ENCODE data around the gene MIX23.

Gene MIX23

GRCh38 chr3:122398920-122399319 is 15.9 kb upstream of the MIX23 start:
- H2AFZ ChIP-seq (ENCODE audit: low read depth, low read length), result no peak overlapping the region
- H3K4me3 ChIP-seq (ENCODE audit: low read length), result no peak overlapping the region
- H3K79me2 ChIP-seq (ENCODE audit: low read length), result peaks cover 16% of the 10 kb centered on the region
- H3K27me3 ChIP-seq (ENCODE audit: low read depth, low read length), result no peaks in the 10 kb centered on the region
- H3K36me3 ChIP-seq (replicated peaks; ENCODE audit: low read depth, low read length), result peaks cover 16% of the 10 kb centered on the region
- peaks cover 10% of the 10 kb centered on the region; the same call in 1 of the 2 replicates for H4K20me1 ChIP-seq (ENCODE audit: insufficient read depth, low read length)
- no peak for TF ChIP-seq CTCF (IDR thresholded peaks at IDR 0.05; ENCODE audit: low read depth, low read length)
- no peak for TF ChIP-seq EZH2phosphoT487 (IDR thresholded peaks at IDR 0.05; ENCODE audit: low read depth)
- H3K27ac ChIP-seq (ENCODE audit: low read length), result no peak overlapping the region
- H3K9me3 ChIP-seq (ENCODE audit: insufficient read depth, low read length), result no peaks in the 10 kb centered on the region
- H3K4me2 ChIP-seq (ENCODE audit: low read length), result no peak overlapping the region
- H3K9ac ChIP-seq (ENCODE audit: low read length), result no peak overlapping the region
- H3K4me1 ChIP-seq (ENCODE audit: low read length), result no peaks in the 10 kb centered on the region

- Histone ChIP-seq H3K9ac (ENCODE audit: low read length) (no peak overlapping the region), H3K27me3 (ENCODE audit: low read depth, low read length) (no peaks in the 10 kb centered on the region), H3K9me3 (ENCODE audit: insufficient read depth, low read length) (no peaks in the 10 kb centered on the region), H3K27ac (ENCODE audit: low read length) (no peak overlapping the region), H2AFZ (ENCODE audit: low read depth, low read length) (no peak overlapping the region), H3K4me2 (ENCODE audit: low read length) (no peak overlapping the region), H3K4me3 (ENCODE audit: low read length) (no peak overlapping the region), H4K20me1 (ENCODE audit: insufficient read depth, low read length) (peaks cover 19% of the 10 kb centered on the region), H3K36me3 (replicated peaks; ENCODE audit: low read depth, low read length) (peaks cover 11% of the 10 kb centered on the region), H3K4me1 (ENCODE audit: low read length) (no peaks in the 10 kb centered on the region), H3K79me2 (ENCODE audit: low read length) (peaks cover 25% of the 10 kb centered on the region)
- TF ChIP-seq EZH2phosphoT487 (IDR thresholded peaks at IDR 0.05; ENCODE audit: low read depth), result no peak
- TF ChIP-seq CTCF (IDR thresholded peaks at IDR 0.05; ENCODE audit: low read depth, low read length), result no peak
Measured at GRCh38 chr3:122397201-122397600, 14.2 kb upstream of the MIX23 start.

- no peak overlapping the region for H3K27ac ChIP-seq (ENCODE audit: low read length)
- H3K79me2 ChIP-seq (ENCODE audit: low read length), result peaks cover 21% of the 10 kb centered on the region
- peaks cover 15% of the 10 kb centered on the region for H4K20me1 ChIP-seq (ENCODE audit: insufficient read depth, low read length)
- no peaks in the 10 kb centered on the region for H3K4me1 ChIP-seq (ENCODE audit: low read length)
- no peak overlapping the region for H3K9ac ChIP-seq (ENCODE audit: low read length)
- no peaks in the 10 kb centered on the region for H3K27me3 ChIP-seq (ENCODE audit: low read depth, low read length)
- H3K9me3 ChIP-seq (ENCODE audit: insufficient read depth, low read length), result no peaks in the 10 kb centered on the region
- no peak for TF ChIP-seq CTCF (IDR thresholded peaks at IDR 0.05; ENCODE audit: low read depth, low read length)
- TF ChIP-seq EZH2phosphoT487 (IDR thresholded peaks at IDR 0.05; ENCODE audit: low read depth), result no peak
- H2AFZ ChIP-seq (ENCODE audit: low read depth, low read length), result no peak overlapping the region
- no peak overlapping the region for H3K4me2 ChIP-seq (ENCODE audit: low read length)
- no peak overlapping the region for H3K4me3 ChIP-seq (ENCODE audit: low read length)
- peaks cover 16% of the 10 kb centered on the region for H3K36me3 ChIP-seq (replicated peaks; ENCODE audit: low read depth, low read length)
Measured at GRCh38 chr3:122396511-122396910, 13.5 kb upstream of the MIX23 start.

GRCh38 chr3:122395582-122395981 is 12.6 kb upstream of the MIX23 start:
- Histone ChIP-seq H3K79me2 (ENCODE audit: low read length) (peaks cover 23% of the 10 kb centered on the region), H3K4me1 (ENCODE audit: low read length) (no peaks in the 10 kb centered on the region), H3K27ac (ENCODE audit: low read length) (no peak overlapping the region), H3K9ac (ENCODE audit: low read length) (no peak overlapping the region), H3K9me3 (ENCODE audit: insufficient read depth, low read length) (no peaks in the 10 kb centered on the region), H2AFZ (ENCODE audit: low read depth, low read length) (no peak overlapping the region), H3K27me3 (ENCODE audit: low read depth, low read length) (no peaks in the 10 kb centered on the region), H3K4me3 (ENCODE audit: low read length) (no peak overlapping the region), H3K4me2 (ENCODE audit: low read length) (no peak overlapping the region), H4K20me1 (ENCODE audit: insufficient read depth, low read length) (peaks cover 17% of the 10 kb centered on the region), H3K36me3 (replicated peaks; ENCODE audit: low read depth, low read length) (peaks cover 17% of the 10 kb centered on the region)
- TF ChIP-seq EZH2phosphoT487 (IDR thresholded peaks at IDR 0.05; ENCODE audit: low read depth) (no peak), CTCF (IDR thresholded peaks at IDR 0.05; ENCODE audit: low read depth, low read length) (no peak)

Measured in OCI-LY3 (cell line).